ENCODE data around the gene CPXM1. TPM values are rescaled to one million over a fixed set of nuclear protein-coding genes. Genes with fewer than 3 reads are reported as not detected.

The CPXM1 gene
- polyA plus RNA-seq, 3 donors = 0.05 TPM; not detected in 2

GRCh38 chr20:2807019-2807418, 6.6 kb upstream of the CPXM1 start:
- Histone ChIP-seq H3K4me3 (replicated peaks in 1 of 3; ENCODE audit: low read depth in 2 of 3, low read length in 3 of 3) (no peak overlapping the region), H3K36me3 (replicated peaks in 1 of 2; ENCODE audit: control insufficient read depth in 1 of 2, insufficient read depth in 2 of 2, low read length in 2 of 2) (no peaks in the 10 kb centered on the region), H3K27ac (ENCODE audit: low read depth in 1 of 2, low read length in 2 of 2) (no peak overlapping the region), H3K4me1 (ENCODE audit: control insufficient read depth in 1 of 2, insufficient read depth in 2 of 2, low read length in 2 of 2) (no peaks in the 10 kb centered on the region), H3K27me3 (ENCODE audit: control insufficient read depth in 2 of 2, insufficient read depth in 2 of 2, low read length in 2 of 2) (peaks cover 19 to 49% of the 10 kb centered on the region in 2 donors), H4K20me1 (ENCODE audit: insufficient read depth, low read length) (no peaks in the 10 kb centered on the region), H3K9ac (ENCODE audit: insufficient read depth, low read length, poor library complexity, severe bottlenecking) (no peak overlapping the region), H2AFZ (ENCODE audit: insufficient read depth, low read depth, low read length, poor library complexity, severe bottlenecking) (no peak overlapping the region), H3K79me2 (ENCODE audit: insufficient read depth, low read length) (no peaks in the 10 kb centered on the region), H3K4me2 (replicated peaks; ENCODE audit: extremely low read depth, low read length, poor library complexity, severe bottlenecking) (no peak overlapping the region), H3K9me3 (replicated peaks in 1 of 2; ENCODE audit: control insufficient read depth in 1 of 2, insufficient read depth in 1 of 2, low read length in 2 of 2) (no peaks in the 10 kb centered on the region)
- Mint-ChIP-seq H3K4me3 (peak overlapping the region in 1 of 2 donors; percentile 46), H3K36me3 (peaks cover 0 to 1% of the 10 kb centered on the region in 2 donors), H3K27me3 (ENCODE audit: low read depth in 3 of 3) (peaks cover 49 to 63% (median 50%) of the 10 kb centered on the region in 3 donors), H3K4me1 (peaks cover 2% of the 10 kb centered on the region), H3K9me3 (peaks cover 0 to 9% (median 6%) of the 10 kb centered on the region in 7 donors), H3K27ac (no peak overlapping the region)
- no peak for DNase-seq
- TF ChIP-seq CTCF (IDR thresholded peaks at IDR 0.05) = no peak
- intact Hi-C loops (cut with micrococcal nuclease) = no loop called here
- WGBS (ENCODE audit: insufficient coverage) = 94% methylated on average over 3 of the region's 4 CpGs

- no peak for DNase-seq
- Mint-ChIP-seq H3K27ac (no peak overlapping the region), H3K27me3 (ENCODE audit: low read depth in 3 of 3) (peaks cover 53 to 68% (median 55%) of the 10 kb centered on the region in 3 donors), H3K4me3 (peak overlapping the region in 1 of 2 donors; percentile 66), H3K36me3 (peaks cover 0 to 1% of the 10 kb centered on the region in 2 donors), H3K4me1 (peaks cover 6% of the 10 kb centered on the region), H3K9me3 (peaks cover 0 to 9% (median 2%) of the 10 kb centered on the region in 7 donors)
- Histone ChIP-seq H3K4me1 (ENCODE audit: control insufficient read depth in 1 of 2, insufficient read depth in 2 of 2, low read length in 2 of 2) (peaks cover 3% of the 10 kb centered on the region in 2 donors), H3K9ac (ENCODE audit: insufficient read depth, low read length, poor library complexity, severe bottlenecking) (no peak overlapping the region), H3K27ac (ENCODE audit: low read depth in 1 of 2, low read length in 2 of 2) (no peak overlapping the region), H3K9me3 (replicated peaks in 1 of 2; ENCODE audit: control insufficient read depth in 1 of 2, insufficient read depth in 1 of 2, low read length in 2 of 2) (no peaks in the 10 kb centered on the region), H2AFZ (ENCODE audit: insufficient read depth, low read depth, low read length, poor library complexity, severe bottlenecking) (no peak overlapping the region), H3K79me2 (ENCODE audit: insufficient read depth, low read length) (no peaks in the 10 kb centered on the region), H3K4me3 (replicated peaks in 1 of 3; ENCODE audit: low read depth in 2 of 3, low read length in 3 of 3) (no peak overlapping the region), H3K36me3 (replicated peaks in 1 of 2; ENCODE audit: control insufficient read depth in 1 of 2, insufficient read depth in 2 of 2, low read length in 2 of 2) (no peaks in the 10 kb centered on the region), H4K20me1 (ENCODE audit: insufficient read depth, low read length) (no peaks in the 10 kb centered on the region), H3K4me2 (replicated peaks; ENCODE audit: extremely low read depth, low read length, poor library complexity, severe bottlenecking) (no peak overlapping the region), H3K27me3 (ENCODE audit: control insufficient read depth in 2 of 2, insufficient read depth in 2 of 2, low read length in 2 of 2) (peaks cover 23 to 52% of the 10 kb centered on the region in 2 donors)
- no peak for TF ChIP-seq CTCF (IDR thresholded peaks at IDR 0.05)
- intact Hi-C loops (cut with micrococcal nuclease) = no loop called here
- WGBS (ENCODE audit: insufficient coverage) = 92% methylated on average over 2 of the region's 4 CpGs
These were observed 5.9 kb upstream of the CPXM1 start for GRCh38 chr20:2806351-2806701.
